ENCODE data around the gene RAX.

The RAX gene

DNA sequence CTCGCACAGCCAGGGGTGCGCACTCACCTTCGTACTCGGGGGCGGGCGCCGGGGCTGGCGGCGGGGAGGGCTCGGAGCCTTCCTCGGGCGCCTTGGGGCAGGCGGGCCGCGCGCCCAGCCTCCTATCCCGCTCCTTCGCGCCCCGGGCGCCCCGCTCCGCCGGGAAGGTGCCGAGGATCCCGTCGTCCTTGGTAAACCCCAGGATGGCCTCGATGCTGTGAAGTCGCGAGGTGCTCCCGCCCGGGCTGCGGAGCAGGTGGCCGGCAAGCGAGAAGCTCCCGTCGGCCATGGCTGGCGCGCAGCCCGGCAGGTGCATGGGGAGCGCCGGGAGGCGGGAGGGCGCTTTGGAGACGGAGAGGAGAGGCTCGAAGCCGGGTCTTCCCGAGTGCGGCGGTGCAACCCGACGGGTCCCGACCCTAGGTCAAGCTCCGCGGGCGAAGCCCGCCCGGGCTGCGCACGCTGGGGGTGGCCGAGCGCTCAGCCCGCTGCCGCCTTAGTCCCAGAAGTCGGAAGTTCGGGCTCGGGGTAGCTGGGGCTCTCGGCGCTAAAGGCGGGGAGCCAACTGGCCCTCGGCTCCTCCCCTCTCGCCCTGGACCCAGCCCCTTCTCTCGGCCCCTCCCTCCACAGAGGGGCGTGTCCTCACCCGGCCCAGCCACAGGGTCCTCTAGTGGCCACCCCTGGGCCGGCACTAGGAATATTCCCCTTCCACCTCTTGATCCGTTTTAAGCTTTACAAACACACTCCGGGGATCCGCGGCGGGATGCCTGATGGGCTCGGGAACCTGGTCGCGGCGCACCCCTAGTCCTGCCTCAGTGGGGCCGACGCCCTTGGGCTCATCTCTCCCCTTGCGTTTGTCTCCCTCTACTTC lies at the start of gene RAX:
RAX (minus strand) TSS at position 564 of the 868 bp plus-strand sequence; CDS start at position 316, 248 bp downstream.
- no peak for DNase-seq

DNA sequence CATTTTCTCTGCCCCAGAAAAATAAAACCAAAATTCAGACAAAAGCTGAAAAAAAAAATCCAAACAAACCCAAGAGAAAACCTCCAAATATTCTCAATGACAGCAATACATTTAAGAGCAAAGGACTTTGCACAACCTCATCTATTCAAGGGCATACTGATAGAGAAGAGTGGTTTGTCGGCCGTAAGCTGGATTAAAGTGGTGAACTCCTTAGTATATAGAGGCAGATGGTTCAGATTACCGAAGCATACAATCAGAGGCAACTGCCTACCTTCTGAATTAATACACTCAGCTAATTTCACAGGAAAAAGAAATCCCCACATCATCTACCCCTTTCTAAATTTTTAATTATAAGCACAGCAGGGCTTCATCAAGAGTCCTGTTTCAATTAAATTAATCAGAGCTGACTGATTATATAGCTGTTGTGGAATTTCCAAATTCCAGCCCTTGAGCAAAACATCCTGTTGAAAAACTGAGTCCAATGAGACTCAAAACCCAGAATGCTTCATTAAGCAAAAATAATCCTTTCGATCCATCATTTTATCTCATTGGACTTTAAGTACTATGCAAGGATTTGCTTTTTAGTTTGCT lies 45.3 kb upstream of the RAX start, which contains the start of gene CPLX4:
CPLX4 (minus strand) TSS at position 190 of the 591 bp plus-strand sequence; CDS start at position 3, 187 bp downstream.
- DNase-seq: no peak

DNA sequence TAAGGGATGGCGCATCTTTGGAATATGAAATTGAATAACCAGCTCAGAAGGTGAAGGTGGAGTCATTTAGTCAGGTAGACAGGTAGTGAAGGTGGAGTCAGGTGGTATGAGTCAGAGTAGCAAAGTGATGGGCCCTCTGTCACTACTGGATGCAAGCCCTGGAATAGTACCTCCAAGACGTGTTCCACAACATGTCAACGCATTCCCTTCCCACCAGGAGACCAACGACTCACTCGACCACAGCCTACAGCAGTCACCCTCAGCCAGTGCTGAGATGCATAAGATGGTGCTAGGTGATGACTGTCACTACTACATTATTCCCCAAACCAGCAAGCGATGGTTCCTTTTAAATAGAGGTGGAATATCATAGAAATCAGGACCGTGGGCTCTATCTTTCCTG lies 38.4 kb upstream of the RAX start:
- DNase-seq: no peak

DNA sequence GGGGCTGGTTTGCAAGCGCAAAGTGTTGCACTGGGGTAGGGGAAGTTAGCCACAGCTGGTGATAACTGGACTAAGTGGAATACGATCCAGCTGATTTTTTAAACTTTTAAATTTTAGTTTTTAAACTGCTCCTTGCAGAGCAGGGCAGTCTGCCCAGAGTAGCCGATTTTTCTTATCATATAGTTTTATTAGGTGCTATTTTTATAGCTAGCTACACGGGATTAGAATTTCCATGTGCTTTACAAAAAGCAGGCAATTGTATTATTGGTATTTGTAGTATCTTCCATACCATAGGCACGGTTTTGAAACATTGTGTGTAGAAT lies 35.6 kb upstream of the RAX start:
- DNase-seq: no peak

DNA sequence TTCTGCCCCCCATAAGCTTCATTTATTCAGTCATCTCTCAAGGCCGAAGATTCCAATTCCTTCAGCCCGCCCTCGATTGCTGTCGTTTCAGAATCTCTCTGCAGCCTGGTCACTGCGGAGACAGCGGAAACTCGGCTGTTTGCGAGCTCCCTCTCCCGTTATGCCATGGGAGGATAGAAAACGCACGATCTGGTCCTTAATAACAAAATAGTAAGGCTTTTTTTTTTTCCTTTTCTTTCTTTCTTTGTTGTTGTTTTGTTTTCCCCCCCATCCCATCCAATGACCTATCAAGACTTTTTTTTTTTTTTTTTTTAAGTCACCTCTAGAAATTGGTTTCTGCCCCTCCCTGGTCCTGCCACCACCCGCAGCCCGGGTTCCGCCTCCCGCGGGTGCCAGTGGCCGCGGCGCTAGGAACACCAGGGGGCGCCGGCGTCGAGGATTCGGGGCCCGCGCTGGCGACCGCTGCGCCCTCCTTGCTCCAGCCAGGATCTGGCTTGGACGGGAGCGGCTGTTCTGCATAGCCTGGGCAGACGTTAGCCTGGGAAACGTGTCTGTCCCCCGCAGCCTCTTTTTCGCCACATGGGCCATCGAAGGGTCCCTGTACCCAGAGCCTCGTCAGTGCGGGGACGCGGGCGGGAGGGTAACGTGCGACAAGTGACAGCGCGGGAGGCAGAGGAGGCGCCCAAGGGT lies 35.1 kb upstream of the RAX start:
- DNase-seq: no peak

DNA sequence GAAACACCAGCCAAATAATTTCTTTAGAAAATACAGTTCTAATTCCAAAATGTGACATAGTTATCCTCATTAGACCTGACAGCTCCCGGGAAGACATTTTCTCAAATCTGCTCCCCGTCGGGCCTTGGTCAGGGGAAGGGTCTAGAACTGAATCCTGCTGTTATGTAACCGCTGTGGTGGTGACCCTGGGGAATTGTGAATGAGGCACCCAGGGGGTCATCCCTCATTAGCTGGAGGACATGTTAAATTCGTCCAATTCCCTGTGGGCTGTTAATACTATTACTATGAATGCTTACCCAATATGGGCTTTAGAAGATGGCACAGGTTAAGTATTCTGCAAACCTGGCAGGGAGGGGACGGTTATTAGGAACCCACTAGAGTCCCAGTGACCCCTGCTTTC lies 33.4 kb upstream of the RAX start:
- no peak for DNase-seq

DNA sequence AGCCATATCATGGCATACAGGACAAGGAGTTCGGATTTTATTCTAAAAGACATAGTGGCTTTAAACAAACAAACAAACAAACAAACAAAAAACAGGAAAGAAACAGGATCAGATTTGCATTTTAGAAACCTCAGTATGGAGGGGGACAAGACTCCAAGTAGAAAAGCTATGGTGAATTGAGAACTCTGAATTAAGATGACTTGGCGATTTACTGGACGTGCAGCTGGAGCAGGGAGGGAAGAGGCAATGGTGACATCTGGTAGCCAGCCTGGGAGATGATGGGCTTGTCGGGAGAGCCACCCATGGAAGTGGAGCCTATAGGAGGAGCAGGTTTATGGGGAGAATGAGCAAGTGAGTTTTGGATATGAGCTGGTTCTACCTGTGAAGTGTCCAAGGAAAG lies 32.0 kb upstream of the RAX start:
- no peak for DNase-seq

DNA sequence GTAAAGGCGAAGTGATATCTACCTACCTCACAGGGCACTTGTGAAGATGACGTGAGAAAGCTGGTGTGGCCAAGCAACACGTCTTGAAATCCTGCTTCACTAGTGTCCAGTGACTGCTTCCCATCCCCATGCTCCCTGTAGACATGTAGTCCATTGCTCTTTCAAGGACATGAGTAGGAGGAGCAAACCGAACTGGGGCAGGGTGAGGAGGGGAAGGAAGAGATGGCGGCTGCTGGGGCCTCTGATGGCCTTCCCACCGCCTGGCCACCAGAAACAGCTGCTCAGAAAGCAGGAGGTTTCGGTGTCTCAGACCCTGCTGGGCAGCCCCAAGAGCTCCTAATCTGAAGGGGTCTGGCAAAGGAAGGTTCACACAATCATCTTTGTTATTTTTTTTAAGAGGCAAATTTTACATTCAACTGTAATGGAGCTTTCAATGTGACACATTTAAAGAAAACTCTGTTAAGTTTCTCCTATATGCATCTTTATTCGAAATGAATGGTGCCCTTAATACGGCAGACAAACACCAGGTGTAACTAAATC lies 30.5 kb upstream of the RAX start:
- DNase-seq: no peak

DNA sequence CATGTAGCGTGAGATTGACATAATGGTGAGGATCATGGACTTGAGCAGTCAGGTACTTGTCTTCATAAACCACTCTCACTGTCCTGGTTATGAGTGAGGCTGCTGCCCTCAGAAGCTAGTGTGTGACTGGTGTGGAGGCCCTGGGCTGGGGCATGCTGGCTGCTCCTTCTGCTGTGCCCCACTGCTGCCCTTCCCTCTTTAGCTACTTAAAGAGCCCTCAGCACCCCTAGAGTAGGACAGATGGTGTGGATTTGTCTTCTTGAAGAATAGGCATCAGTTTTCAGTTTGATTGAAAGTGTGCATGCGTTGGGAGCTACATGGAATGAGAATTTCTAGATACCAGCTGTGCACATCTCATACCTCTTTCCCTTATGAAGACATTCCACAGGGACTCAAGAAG lies 29.8 kb upstream of the RAX start:
- no peak for DNase-seq

DNA sequence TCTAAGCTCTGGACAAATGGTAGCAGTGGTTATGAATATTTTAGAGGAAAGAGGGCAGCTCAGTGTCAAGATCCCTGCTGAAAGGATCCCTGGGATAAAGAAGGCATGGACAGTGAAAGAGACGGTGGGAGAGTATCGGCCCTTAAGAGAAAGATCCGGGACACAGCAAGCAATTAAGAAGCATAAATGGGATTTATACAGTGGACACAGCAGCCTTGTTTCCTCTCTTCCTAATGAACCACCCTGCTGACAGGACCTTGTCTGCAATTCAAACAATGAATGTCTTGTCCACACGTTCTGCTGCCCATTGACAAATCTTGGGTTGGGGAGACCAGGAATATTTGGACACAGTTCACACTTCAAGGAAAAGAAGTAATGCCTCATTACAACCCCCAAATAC lies 28.7 kb upstream of the RAX start:
- DNase-seq: no peak

DNA sequence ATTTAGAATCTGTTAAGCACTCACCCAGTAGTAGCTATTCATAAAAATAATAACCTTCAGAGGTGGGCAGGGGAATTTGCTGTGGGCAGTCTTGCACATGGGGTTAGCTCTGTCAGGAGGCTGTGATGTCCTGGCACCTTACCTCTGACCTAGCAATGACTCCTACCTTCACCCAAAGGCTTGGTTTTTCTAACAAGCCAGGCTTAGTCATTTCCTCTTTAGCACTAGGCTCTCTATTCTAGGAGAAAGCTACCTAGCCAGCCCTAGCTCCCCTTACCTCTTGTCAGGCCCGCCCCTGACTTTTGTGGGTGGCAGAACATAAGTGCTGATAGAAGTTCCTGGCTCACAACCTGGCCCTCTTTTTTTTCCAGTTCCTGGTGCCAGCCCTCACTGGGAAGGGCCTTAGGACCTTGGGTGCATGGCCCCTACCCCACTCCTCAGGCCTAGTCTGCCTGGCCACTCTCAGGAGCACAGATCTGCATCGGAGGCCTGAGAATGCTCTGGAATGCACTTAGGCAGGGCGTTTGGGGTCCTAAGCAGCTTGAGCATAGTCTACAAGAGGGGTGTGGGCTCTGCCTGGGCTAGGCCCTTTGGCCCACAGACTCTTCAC lies 27.5 kb upstream of the RAX start:
- peak; percentile 59 for DNase-seq

DNA sequence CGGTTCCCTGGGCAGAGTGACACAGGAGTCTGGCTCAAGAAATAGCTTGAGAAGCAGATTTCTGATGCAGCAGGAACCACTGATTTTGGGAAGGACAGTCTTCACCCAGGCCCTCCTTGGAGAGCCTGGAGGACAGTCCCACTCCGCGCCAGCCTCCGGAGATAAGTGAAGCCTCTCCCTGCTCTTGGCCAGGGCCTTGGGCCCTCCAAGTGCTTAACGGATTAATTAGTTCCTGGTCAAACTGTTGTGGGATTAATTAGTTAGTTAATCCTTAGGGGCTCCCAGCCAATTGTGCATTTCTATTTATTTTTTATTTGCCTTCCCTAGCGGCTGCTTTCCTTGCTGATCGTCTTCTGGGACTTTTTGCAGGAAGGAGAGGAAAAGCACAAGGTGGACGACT lies 25.6 kb upstream of the RAX start:
- DNase-seq: no peak

DNA sequence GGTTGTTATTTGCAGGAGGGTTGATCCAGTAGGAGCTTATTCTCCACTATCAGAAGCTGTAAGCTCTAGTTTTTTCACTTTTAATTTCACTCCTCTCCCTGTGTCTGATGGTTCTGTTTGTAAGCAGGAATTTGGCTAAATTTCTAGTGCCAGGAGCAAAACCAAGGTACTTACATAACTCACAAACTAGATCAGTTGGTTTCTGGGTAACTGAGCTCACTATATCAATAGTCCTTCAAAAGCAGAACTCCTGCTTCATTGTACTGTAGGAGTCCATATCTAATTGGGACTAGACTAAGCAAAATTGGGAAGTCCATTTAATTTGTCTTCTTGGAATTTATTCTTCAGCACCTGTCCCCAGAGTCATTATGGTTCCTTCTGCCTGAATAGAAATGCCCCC lies 20.1 kb upstream of the RAX start:
- DNase-seq: no peak

DNA sequence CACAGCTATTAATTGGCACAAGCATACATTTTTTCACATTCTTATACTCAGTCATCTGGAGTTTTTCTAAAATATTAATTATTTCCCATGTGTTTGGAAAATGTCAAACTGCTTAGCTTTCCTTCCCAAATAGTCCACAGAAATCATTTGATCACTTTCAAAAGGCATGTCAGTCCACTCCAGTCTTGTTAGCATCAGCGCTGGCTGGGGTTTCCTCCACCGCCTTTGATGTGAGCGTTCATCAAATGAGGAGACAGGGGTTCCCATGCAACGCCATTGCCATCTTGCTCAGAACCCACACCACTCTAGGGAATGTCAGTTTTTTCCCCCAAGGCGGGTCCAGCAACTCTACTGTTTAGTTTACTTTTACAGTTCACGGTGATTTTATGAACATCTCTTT lies 13.1 kb upstream of the RAX start:
- no peak for DNase-seq

DNA sequence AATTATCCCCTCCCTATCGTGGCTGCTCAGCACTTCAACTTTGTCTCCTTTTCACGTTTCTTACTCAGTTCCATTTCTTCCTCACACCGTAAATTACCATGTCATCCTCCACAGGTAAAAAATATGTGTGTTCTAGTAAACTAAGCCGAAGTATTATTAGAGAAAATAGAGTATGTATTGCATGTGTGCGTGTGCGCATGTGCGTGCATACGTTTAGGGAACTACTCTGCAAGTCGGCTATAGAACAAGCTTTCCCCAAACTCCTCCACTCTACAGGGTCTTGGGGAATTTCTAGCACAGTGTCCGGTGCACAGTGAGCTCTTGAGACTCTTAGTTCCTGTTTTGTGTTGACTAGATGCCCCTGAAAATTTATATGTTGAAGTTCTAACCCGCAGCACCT lies 9.1 kb upstream of the RAX start:
- DNase-seq: no peak

DNA sequence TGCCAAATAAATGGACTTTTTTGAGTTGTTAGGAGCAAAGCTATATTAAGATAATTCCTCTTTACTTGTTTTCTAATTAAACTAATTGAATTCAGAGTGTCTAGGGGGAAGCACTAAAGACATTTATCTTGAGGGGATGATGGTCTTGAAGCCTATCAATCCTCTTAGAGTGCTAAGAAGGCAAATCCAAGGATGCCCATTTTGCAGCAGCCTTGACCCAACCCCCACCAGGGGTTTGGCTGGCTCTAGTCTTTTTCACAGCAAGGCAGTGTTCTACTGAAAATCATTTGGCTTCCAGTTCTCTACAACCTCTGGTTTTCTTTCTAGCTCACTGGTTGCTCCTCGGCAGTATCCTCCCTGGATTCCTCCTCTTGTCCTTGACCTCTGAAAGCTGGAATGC lies 6.5 kb upstream of the RAX start:
- no peak for DNase-seq

DNA sequence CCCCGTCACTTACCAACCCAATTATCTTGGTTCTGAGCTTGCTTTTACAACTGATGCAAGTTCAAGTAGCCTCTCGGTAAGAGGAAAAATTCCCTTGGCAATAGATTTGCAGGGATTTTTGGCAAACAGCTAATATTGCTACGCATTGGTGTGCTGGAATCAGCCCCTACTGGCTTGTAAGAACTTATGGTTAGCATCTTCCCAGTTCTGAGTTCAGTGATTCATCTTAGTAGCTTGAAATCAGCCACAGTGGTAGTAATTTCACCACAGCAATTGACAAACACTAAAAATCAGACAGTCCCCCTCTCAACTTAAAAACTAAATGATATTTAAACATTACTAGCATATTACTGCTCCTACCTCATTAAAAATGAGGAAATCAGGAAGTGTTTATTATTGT lies 5.9 kb upstream of the RAX start:
- no peak for DNase-seq

DNA sequence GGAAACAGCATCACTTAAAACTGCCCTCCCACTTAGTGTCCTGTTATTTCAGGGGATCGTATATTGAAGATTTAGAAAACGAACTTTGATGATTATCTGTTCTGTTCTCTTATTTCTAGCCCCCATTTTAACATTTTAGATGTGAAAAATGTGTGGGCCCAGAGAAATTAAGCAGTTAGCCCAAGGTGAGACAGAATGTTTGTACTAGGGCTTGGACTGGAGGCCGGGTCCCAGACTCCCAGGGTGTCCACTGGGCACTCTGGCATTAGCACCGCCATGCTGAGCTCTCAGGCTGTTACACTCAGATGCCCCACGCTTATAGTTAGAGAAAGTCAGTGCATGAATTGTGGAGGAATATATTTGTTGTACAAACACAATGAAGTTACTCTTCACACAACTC lies 5.5 kb upstream of the RAX start:
- no peak for DNase-seq

DNA sequence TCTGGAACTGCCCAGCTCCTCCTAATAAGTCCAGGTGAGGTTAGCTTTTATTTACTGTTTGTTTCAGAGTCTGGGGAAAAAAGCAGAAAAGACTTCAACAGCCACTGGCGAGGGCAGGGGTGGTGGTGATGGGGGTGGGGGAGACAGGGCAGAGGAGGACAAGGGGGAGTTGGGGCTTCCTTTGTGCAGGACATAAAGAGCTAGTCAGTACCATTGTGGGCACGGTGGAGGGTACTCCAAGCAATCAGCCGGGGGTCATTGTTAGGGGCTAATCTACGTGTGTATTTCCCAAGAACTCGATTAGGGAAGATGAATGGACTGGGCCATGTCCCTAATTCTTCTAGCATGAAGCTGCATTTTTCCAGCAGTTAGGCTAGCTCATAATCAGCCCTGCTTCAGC lies 2.8 kb upstream of the RAX start:
- DNase-seq: no peak

DNA sequence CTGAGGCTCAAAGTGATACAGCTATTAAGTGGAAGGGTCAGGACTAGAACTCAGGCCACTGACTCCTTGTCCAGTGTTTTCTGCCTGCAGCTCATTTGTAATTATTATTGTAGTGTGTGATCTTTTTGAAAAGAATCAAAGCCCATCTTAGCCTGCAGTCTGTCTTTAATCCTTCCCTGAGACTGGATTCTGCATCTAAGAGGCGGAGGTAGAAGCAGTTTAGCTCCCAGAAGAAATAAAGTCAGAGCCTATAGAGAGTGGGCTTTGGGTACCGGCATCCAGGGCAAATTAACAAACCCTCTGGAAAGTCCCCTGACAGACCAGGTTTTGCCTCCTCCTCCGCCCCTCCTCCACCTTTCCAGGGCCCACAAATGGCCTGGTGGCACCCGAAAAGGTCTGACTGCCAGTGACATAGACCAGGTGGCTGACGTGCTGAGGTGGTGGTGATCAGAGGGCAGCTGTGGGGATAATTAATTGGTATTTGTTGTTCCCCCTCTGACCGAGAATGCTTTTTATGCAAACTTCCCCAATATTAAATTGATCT lies 2.2 kb upstream of the RAX start:
- DNase-seq: no peak

DNA sequence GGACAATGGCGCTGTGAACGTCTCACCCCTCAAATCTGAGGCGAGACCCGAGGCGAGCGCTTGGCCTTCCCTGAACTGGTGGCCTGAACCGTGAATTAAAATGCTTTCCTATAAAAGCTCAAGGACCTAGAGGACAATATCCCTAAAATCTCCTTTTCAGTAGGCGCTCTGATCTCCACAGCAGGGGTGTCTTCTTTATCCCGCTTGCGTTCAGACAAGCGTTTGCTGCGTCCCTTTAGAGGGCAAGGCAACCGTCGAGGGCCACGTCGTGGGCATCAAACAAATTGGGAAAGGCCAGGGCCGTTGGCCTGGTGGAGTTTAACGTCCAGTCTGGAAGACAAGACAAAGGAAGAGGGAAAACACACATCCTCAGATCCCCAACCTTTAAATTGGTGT lies 1.3 kb upstream of the RAX start:
- no peak for DNase-seq

DNA sequence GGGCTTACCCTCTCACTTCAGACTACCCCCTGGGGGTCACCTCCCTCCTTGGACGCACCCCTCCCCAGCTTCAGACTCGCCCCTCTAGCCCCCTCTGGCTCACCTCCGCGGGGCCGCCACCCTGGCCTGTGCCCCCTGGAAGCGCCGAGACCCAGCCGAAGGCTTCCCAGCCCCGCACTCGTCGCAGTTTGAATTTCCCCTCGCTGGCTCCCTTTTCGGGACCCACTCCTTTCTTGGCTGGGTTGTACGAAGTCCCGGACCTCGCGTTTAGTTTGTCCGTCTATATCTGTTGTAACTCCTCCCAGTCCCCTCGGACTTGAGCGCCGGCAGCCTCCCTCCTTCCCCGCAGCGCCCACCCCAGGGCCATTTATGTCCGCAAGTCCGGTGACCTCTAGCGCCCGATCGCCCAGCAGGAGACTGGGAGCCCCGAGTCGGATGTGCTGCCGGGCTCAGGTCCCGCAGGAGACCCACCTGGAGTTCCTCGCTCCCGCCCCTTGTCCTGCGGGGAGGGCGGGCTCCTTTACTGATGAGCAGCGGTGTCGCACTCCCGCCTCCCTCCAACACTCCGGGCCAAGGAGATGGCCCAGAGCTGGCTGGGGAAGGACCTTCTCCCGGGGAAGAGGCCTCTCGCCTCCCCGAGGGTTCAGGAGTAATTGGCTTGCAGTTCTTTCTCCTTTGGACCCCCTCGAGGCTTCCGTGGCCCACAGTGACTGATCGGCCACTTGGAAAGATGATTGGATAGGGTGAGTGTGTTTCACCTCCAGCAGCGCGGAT lies 692 bp upstream of the RAX start:
- DNase-seq: no peak
